NCI-H446 treated with DMSO at 0.1 percent for 48 hours (cell line): ENCODE data around the gene DNAJC27.

Experiments used
- DNase-seq: peaks from one replicate; lab custom pipeline; 2025; lab: John Stamatoyannopoulos, UW

DNAJC27 gene

DNA sequence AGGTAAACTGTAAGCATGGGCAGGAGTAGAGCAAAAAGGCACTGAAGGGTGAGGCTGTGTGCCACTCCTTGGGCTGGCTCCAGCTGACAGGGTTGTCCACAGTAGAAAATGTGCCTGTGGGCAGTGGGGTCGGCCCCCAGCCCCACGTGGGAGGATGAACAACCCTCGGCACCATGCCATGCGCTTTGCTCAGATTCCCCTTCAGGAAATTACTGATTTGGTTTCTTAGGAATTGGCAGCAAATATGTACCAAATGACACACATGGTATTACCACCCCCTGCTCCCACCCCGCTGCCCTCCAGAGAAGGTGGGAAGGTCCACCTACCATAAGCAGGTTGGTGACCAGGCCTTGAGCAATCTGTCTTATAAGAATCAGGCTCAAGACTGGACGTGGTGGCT lies 65.3 kb downstream of the DNAJC27 start:
- DNase-seq: no peak

DNA sequence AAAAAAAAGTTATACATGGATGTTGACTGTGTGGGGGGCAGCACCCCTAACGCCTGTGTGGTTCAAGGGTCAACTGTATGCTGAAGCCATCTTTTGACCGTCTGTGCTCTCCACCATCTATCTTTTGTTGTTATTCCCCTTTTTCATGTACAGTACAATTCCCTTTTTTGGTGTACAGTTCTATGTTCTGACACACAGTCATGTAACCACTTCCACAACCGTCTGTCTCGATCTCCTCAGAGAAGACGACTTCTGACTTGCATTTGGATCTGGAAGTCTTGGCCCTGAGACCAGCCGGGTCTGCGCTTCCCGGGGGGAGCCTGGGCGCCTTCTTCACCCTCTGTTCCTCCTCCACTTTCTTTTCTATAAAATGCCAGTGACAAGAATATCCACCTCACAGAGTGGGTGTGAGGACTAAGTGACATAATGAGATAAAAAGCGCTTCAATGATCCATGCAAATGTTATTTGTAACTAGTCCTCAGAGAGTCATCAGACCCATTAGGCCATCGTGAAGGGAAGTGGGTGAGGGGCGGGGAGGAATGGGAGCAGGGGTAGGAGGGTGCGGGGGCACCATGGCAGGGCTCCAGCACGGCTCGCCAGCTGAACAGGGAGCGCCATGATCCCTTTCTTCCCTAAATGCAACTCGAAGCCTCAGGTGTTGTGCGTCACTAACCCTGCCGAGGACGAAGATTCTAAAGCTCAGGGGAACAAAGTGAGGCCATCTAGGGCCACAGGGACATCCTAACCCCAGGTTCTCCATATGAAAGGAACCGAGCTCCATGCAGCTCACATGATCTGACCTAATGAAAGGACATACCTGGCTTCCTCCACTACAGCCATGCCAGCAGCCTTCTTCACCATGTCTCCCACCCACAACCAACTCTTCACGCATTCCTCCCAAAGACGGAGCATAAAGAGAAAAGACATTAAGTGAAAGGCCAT lies 68.3 kb downstream of the DNAJC27 start:
- no peak for DNase-seq

DNA sequence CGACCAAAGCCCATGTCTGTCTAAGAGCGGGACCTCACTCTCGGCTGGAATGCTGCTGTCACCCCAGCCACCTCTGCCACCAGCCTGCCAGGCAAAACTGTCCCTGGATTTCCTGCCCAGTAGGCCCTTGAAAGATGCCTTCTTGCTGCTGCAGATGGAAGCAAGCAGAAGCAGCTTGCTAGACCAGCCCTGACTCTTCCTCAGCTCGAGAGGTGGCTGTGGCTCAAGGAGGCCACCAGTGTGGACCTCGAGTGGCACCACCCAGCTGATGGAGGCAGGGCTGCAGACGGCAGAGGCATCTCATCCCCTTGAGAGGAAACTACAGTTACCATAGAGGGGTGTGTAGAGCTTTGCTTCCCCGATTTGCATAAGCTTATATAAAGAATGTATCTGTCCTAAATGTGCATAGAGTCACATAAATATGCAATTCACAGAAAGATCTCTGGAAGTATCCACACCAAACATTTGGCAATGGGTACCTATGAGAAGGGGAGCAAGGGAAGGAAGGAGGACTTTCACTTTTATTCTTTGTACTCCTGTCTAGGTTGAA lies 72.3 kb downstream of the DNAJC27 start:
- DNase-seq: no peak

DNA sequence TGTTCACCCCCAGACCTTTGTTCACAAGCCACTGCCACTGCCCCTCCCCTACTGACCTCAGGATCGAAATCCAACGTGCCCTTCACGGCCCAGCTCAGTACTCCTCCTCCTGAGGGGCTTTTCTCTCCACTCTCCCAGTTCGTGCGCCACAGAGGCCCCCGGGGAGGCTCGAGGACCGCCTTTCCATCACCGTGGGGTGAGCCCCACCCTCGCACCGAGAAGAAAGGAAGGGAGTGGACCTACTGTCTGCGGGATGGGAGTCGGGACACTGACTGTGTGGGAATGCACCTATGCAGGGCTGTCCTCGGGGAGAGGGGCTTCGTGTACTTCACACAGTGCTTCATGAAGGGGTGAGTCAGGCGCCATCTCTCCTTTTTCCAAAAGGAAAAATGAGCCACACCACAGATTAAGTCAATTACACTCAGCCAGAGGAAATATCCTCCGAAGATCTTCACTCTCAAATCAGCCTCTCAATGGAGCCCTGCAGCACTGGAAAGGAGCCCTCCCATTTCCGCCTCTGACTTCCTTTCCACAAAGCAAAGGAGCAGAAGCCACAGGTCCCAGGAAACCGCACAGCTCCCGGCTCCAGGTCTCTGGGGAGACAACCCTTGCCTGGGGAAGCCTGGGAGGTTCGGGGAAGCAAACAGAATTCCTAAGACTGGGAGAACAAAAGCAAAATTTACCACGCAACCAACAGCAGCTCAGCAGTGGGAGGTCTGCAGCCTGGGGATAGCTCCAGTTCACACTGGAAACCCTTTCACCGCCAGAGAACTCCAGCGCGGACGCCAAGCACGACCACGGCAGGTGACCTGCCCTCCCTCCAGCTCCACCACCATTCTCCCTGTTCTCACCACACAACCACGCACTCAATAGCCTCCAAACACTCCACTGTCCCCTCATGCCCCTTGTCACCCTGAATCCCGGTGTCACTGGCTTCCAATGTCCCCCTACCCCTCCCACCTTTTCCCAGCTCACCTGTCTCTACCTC lies 73.3 kb downstream of the DNAJC27 start:
- DNase-seq: no peak

DNA sequence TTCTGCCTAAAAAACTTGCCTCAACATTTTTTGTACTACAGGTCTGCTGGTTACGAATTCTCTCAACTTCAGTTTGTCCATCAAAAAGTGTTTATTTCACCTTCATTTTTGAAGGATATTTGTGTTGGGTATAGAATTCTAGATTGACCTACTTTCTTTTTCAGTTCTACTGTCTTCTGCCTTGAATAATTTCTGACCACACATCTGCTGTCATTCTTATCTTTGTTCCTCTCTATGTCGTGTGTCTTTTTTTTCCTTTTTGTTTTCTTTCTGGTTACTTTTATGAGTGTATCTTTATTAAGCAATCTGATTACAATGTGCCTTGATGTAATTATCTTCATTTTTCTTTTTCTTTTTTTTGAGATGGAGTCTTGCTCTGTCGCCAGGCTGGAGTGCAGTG lies 77.0 kb downstream of the DNAJC27 start:
- DNase-seq: no peak

DNA sequence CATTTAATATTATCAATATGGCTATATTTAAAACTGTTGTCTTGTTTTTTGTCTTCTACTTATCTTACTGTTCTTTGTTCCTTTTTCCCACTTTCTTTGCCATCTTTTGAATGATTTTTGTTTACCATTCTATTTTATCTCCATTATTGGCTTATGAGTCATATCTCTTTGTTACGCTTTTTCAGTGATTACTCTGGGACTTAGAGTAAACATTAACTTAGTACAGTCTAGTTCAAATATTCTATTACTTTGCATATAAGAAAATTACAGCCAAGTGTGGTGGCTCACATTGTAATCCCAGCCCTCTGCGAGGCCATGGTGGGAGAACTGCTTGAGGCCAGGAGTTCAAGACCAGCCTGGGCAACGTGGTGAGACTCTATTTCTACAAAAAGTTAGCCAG lies 77.8 kb downstream of the DNAJC27 start:
- no peak for DNase-seq
